GM12865 (cell line): Measurements from ENCODE around the gene ZNF335.

Experiments
- DNase-seq: peaks from one replicate; pipeline ENCODE4 v3.0.0; 2010; ENCODE audit warnings: low read depth
- H3K4me3 ChIP-seq: 2 replicates; pipeline ENCODE4 v1.5.1; 2011; ENCODE audit warnings: mild to moderate bottlenecking, low read depth, low read length, control low read depth
- TF ChIP-seq, protein P1 (sequence below): IDR thresholded peaks from 2 replicates; pipeline ENCODE4 v1.5.1; 2011; ENCODE audit warnings: low read length, control low read depth, low read depth, inconsistent platforms; ENCODE audit not compliant: insufficient read depth; ENCODE audit errors: missing control alignments

The ZNF335 gene

GRCh38 chr20:45969712-45970634 is 2.0 kb downstream of the ZNF335 start:
- DNase-seq, result no peak
- peak overlapping the region; percentile 88 for H3K4me3 ChIP-seq
- TF ChIP-seq, protein P1, sequence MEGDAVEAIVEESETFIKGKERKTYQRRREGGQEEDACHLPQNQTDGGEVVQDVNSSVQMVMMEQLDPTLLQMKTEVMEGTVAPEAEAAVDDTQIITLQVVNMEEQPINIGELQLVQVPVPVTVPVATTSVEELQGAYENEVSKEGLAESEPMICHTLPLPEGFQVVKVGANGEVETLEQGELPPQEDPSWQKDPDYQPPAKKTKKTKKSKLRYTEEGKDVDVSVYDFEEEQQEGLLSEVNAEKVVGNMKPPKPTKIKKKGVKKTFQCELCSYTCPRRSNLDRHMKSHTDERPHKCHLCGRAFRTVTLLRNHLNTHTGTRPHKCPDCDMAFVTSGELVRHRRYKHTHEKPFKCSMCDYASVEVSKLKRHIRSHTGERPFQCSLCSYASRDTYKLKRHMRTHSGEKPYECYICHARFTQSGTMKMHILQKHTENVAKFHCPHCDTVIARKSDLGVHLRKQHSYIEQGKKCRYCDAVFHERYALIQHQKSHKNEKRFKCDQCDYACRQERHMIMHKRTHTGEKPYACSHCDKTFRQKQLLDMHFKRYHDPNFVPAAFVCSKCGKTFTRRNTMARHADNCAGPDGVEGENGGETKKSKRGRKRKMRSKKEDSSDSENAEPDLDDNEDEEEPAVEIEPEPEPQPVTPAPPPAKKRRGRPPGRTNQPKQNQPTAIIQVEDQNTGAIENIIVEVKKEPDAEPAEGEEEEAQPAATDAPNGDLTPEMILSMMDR, result peak; percentile 60

- TF ChIP-seq, protein P1, result no peak
- no peak overlapping the region for H3K4me3 ChIP-seq
- DNase-seq, result no peak
These were observed 2.9 kb downstream of the ZNF335 start for GRCh38 chr20:45968801-45969711.

DNA sequence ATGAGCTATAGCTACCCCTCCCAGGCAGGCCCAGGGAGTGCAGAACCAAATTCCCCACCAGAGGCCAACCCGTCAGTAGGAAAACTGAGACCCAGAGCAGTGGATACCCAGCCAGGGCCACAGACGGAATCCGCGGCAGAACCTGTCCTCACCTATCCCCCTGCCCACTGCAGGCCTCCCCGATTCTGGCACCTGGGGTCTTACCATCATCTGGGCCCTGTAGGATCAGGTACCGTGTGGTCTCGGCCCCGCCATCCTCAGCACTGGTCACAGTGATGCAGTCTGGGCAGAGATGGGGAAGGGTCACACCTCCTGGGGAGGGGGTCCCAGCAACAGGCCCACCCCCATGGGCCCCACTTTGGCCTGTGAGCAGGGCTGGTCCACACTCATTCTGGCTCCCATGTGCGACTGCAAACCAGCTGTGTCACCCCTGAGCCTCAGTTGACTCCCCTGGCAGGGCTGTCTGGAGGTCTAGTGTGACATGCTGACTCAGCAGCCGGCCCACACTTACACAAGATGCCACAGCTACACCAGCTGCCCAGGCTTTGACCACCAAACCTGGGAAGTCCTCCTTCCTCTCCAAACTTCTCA is 3.8 kb downstream of the ZNF335 start:
- TF ChIP-seq, protein P1, result no peak
- DNase-seq, result no peak
- no peak overlapping the region for H3K4me3 ChIP-seq

- TF ChIP-seq, protein P1, result no peak
- no peak overlapping the region for H3K4me3 ChIP-seq
- DNase-seq, result no peak
These were observed 4.4 kb downstream of the ZNF335 start for GRCh38 chr20:45967551-45968080.

DNA sequence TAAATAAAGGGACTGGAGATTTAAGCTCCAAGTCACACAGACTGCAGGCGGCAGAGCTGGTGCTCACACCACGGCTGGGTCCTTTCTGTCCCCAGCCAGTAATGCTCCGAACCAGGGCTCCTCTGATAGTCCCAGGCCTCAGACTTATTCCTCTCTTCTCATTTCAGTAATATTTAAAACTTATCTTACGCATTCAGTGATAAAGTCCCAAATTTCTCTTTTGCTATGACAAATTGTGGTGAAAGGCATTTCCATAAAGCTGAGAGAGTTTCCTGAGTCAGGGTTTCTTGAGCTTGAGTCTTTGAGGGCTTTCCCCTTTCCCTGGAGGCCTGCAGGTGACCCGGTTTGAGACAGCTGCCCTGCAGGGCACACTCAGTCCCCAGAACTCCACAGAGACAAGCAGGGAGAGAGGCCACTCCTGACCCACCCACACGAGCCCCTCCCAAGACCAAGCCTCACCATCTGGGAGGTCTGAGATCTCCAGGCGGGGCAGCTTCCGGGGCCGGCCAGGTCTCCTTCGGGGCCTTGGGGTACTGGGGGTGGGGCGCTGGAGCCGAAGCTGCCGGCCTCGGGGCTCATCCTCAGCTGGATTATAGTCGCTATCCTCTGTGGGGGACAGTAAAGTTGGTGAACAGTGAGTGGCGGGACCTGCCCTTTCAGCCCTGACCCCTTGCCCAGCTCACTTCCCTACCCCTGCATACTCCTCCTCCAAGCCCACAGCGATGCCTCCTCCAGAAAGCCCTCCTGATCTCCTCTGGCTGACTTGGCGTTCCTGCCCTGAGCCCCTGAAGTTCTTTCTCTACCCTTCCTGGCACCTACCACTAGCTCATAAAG is 6.6 kb downstream of the ZNF335 start:
- TF ChIP-seq, protein P1, result no peak
- DNase-seq, result peak; percentile 64
- H3K4me3 ChIP-seq, result no peak overlapping the region

DNA sequence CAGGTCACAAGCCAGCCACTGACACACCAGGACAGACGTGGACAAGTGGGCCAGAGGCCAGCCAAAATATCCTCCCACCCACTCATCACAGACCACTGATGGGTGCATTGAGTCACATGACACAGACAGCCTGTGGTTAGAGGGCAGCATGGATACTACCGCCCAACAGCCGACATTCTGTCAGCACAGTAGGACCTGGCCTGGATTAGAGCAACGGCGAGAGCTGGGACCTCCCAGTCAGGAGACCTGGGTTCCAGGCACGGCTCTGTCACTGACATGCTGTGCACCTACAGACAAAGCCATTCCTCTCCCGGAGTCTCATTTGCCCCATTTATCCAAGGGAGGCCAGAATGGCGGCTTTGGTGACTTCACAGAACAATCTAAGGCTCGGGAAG is 8.0 kb downstream of the ZNF335 start:
- TF ChIP-seq, protein P1, result no peak
- DNase-seq, result no peak
- no peak overlapping the region for H3K4me3 ChIP-seq
